ENCODE data around the gene GMDS.
"Not testable (repeated sequence)": the region's sequence is repeated elsewhere in the genome, so short reads cannot be mapped to it uniquely, and the experiment has no call there.

The GMDS gene

GRCh38 chr6:1762203-1762602 lies 483.2 kb downstream of the GMDS start:
- H3K9me3 Mint-ChIP-seq: no peaks in the 10 kb centered on the region
- peaks cover 3% of the 10 kb centered on the region for H3K27me3 Mint-ChIP-seq (ENCODE audit: low read depth)
- H3K27ac Mint-ChIP-seq: no peak overlapping the region
- no peaks in the 10 kb centered on the region for H3K36me3 Mint-ChIP-seq (ENCODE audit: low read depth)
- H3K4me1 Mint-ChIP-seq (ENCODE audit: low read depth): no peaks in the 10 kb centered on the region
- H3K4me3 Mint-ChIP-seq: no peak overlapping the region

GRCh38 chr6:1761477-1761877 lies 483.9 kb downstream of the GMDS start:
- no peak overlapping the region for H3K27ac Mint-ChIP-seq
- H3K27me3 Mint-ChIP-seq (ENCODE audit: low read depth): peaks cover 3% of the 10 kb centered on the region
- no peak overlapping the region for H3K4me3 Mint-ChIP-seq
- no peaks in the 10 kb centered on the region for H3K9me3 Mint-ChIP-seq
- H3K4me1 Mint-ChIP-seq (ENCODE audit: low read depth): no peaks in the 10 kb centered on the region
- no peaks in the 10 kb centered on the region for H3K36me3 Mint-ChIP-seq (ENCODE audit: low read depth)

GRCh38 chr6:1760876-1761275 lies 484.5 kb downstream of the GMDS start:
- no peak overlapping the region for H3K4me3 Mint-ChIP-seq

DNA sequence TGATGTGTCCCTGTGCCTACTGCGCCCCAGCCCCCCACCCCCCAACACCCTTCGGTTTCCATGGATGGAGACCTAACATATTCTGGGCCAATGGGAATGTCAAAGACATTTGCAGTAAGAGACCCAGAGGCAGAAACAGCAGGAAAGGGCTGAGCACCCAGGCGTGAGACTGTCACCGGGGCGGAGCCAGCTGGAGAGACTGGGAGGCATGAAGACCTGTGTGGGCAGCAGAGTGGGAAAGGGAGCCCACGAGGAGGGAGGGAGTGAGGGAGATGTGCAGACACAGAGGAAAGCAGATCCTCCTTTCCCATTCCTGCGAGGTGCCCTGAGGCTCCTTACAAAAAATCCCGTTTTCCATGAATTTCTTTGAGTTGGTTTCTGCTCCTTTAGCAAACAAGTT lies 485.5 kb downstream of the GMDS start:
- no peaks in the 10 kb centered on the region for H3K36me3 Mint-ChIP-seq (ENCODE audit: low read depth)
- no peaks in the 10 kb centered on the region for H3K4me1 Mint-ChIP-seq (ENCODE audit: low read depth)
- no peak overlapping the region for H3K27ac Mint-ChIP-seq
- H3K9me3 Mint-ChIP-seq: no peaks in the 10 kb centered on the region
- peaks cover 3% of the 10 kb centered on the region for H3K27me3 Mint-ChIP-seq (ENCODE audit: low read depth)
- no peak overlapping the region for H3K4me3 Mint-ChIP-seq

More at GRCh38 chr6:1760876-1761275, 484.5 kb downstream of the GMDS start:
- Mint-ChIP-seq H3K27ac (no peak overlapping the region), H3K36me3 (ENCODE audit: low read depth) (no peaks in the 10 kb centered on the region), H3K9me3 (no peaks in the 10 kb centered on the region), H3K27me3 (ENCODE audit: low read depth) (peaks cover 3% of the 10 kb centered on the region), H3K4me1 (ENCODE audit: low read depth) (no peaks in the 10 kb centered on the region)

GRCh38 chr6:1758076-1758679 lies 487.2 kb downstream of the GMDS start:
- H3K4me1 Mint-ChIP-seq (ENCODE audit: low read depth): no peaks in the 10 kb centered on the region
- H3K27me3 Mint-ChIP-seq (ENCODE audit: low read depth): peaks cover 11% of the 10 kb centered on the region
- no peaks in the 10 kb centered on the region for H3K36me3 Mint-ChIP-seq (ENCODE audit: low read depth)
- H3K9me3 Mint-ChIP-seq: peaks cover 7% of the 10 kb centered on the region
- no peak overlapping the region for H3K4me3 Mint-ChIP-seq
- no peak overlapping the region for H3K27ac Mint-ChIP-seq

- no peak overlapping the region for H3K27ac Mint-ChIP-seq
- H3K4me1 Mint-ChIP-seq (ENCODE audit: low read depth): no peaks in the 10 kb centered on the region
- H3K27me3 Mint-ChIP-seq (ENCODE audit: low read depth): peaks cover 15% of the 10 kb centered on the region
- H3K36me3 Mint-ChIP-seq (ENCODE audit: low read depth): no peaks in the 10 kb centered on the region
- peaks cover 11% of the 10 kb centered on the region for H3K9me3 Mint-ChIP-seq
- no peak overlapping the region for H3K4me3 Mint-ChIP-seq
Observed at GRCh38 chr6:1757131-1757530, 488.3 kb downstream of the GMDS start.

- no peaks in the 10 kb centered on the region for H3K36me3 Mint-ChIP-seq (ENCODE audit: low read depth)
- no peak overlapping the region for H3K4me3 Mint-ChIP-seq
- H3K4me1 Mint-ChIP-seq (ENCODE audit: low read depth): no peaks in the 10 kb centered on the region
- H3K27ac Mint-ChIP-seq: no peak overlapping the region
- peaks cover 11% of the 10 kb centered on the region for H3K9me3 Mint-ChIP-seq
- H3K27me3 Mint-ChIP-seq (ENCODE audit: low read depth): peaks cover 11% of the 10 kb centered on the region
Observed at GRCh38 chr6:1756472-1757129, 488.8 kb downstream of the GMDS start.

DNA sequence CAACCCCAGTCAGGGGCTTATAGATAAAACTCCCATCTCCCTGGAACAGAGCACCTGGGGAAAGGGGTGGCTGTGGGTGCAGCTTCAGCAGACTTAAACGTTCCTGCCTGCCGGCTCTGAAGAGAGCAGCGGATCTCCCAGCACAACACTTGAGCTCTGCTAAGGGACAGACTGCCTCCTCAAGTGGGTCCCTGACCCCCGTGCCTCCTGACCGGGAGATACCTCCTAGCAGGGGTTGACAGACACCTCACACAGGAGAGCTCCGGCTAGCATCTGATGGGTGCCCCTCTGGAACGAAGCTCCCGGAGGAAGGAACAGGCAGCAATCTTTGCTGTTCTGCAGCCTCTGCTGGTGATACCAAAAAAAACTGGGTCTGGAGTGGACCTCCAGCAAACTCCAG lies 494.3 kb downstream of the GMDS start:
- not testable (repeated sequence) for H3K36me3 Mint-ChIP-seq (ENCODE audit: low read depth); H3K4me3 Mint-ChIP-seq; H3K4me1 Mint-ChIP-seq (ENCODE audit: low read depth); H3K27ac Mint-ChIP-seq
- Mint-ChIP-seq H3K27me3 (ENCODE audit: low read depth) (peaks cover 11% of the 10 kb centered on the region), H3K9me3 (peaks cover 11% of the 10 kb centered on the region)

DNA sequence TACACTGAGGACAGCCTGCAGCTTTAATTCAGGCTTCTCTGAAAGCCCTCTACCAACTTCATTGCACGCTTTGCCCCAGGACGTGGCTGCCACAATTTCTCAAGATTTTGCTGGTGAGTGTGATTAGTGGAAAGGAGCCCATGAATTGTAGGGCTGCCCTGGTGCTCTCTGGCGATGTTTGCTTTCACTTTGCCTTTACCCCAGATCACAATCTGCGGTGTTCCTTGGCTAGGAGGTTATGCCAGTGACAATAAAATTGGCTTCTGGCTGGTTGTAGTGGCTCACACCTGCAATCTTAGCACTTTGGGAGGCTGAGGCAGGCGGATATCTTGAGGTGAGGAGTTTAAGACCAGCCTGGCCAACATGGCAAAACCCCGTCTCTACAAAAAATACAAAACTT lies 496.4 kb downstream of the GMDS start:
- Mint-ChIP-seq H3K4me3 (no peak overlapping the region), H3K27me3 (ENCODE audit: low read depth) (peaks cover 11% of the 10 kb centered on the region), H3K4me1 (ENCODE audit: low read depth) (no peaks in the 10 kb centered on the region), H3K9me3 (peaks cover 11% of the 10 kb centered on the region), H3K36me3 (ENCODE audit: low read depth) (no peaks in the 10 kb centered on the region), H3K27ac (no peak overlapping the region)

- Mint-ChIP-seq H3K36me3 (ENCODE audit: low read depth) (no peaks in the 10 kb centered on the region), H3K27me3 (ENCODE audit: low read depth) (no peaks in the 10 kb centered on the region)
Observed at GRCh38 chr6:1747531-1747930, 497.9 kb downstream of the GMDS start.

GRCh38 chr6:1747003-1747402 lies 498.4 kb downstream of the GMDS start:
- H3K9me3 Mint-ChIP-seq: no peaks in the 10 kb centered on the region
- no peak overlapping the region for H3K4me3 Mint-ChIP-seq
- no peaks in the 10 kb centered on the region for H3K27me3 Mint-ChIP-seq (ENCODE audit: low read depth)
- H3K4me1 Mint-ChIP-seq (ENCODE audit: low read depth): no peaks in the 10 kb centered on the region
- no peak overlapping the region for H3K27ac Mint-ChIP-seq
- H3K36me3 Mint-ChIP-seq (ENCODE audit: low read depth): no peaks in the 10 kb centered on the region

More at GRCh38 chr6:1747531-1747930, 497.9 kb downstream of the GMDS start:
- no peak overlapping the region for H3K27ac Mint-ChIP-seq
- H3K9me3 Mint-ChIP-seq: no peaks in the 10 kb centered on the region
- H3K4me3 Mint-ChIP-seq: no peak overlapping the region
- no peaks in the 10 kb centered on the region for H3K4me1 Mint-ChIP-seq (ENCODE audit: low read depth)

DNA sequence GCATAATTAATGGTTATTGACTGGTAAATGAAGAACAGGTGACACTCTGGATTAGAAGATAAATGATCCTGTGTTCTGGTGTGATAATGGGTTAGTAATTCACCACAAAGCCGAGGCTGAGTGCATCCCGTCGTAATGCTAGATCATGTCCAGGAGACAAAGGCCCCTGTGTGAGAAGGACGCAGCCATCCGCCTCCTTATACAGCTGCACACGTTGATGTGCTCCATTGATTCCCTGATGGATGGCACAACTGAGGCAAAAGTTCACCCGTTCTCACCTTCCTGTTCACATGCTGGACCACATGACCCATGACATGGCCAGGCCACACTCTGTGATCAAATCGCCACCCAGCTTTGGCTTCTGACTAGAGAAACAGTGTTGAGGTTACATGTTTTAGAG lies 499.6 kb downstream of the GMDS start:
- Mint-ChIP-seq H3K4me3 (no peak overlapping the region), H3K27ac (no peak overlapping the region), H3K9me3 (no peaks in the 10 kb centered on the region)

DNA sequence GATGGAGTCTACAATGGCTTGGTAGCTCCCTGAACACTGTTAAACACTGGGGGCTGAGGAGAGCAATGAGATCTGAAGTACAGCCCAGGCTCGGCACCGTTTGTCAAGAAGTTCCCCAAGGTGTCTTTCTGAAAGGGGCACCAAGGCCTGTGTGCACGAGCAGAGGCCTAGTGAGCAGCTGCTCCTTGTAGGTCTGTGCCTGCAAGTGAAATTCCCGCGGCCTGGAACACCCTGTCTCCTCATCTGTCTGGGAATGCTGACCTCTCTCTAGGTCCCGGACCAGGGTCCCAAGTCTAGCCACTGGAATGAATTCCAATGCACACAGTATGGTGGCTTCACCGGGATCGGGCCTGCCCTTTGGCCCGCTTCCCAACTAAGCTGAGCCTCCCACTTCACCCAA lies 500.9 kb downstream of the GMDS start:
- Mint-ChIP-seq H3K36me3 (ENCODE audit: low read depth) (no peaks in the 10 kb centered on the region), H3K27ac (no peak overlapping the region), H3K4me3 (no peak overlapping the region), H3K9me3 (no peaks in the 10 kb centered on the region), H3K4me1 (ENCODE audit: low read depth) (no peaks in the 10 kb centered on the region), H3K27me3 (ENCODE audit: low read depth) (no peaks in the 10 kb centered on the region)

More for the DNA sequence above, 499.6 kb downstream of the GMDS start:
- Mint-ChIP-seq H3K4me1 (ENCODE audit: low read depth) (no peaks in the 10 kb centered on the region), H3K27me3 (ENCODE audit: low read depth) (no peaks in the 10 kb centered on the region), H3K36me3 (ENCODE audit: low read depth) (no peaks in the 10 kb centered on the region)

GRCh38 chr6:1739680-1740079 lies 505.7 kb downstream of the GMDS start:
- Mint-ChIP-seq H3K27me3 (ENCODE audit: low read depth) (no peaks in the 10 kb centered on the region), H3K4me1 (ENCODE audit: low read depth) (no peaks in the 10 kb centered on the region), H3K36me3 (ENCODE audit: low read depth) (no peaks in the 10 kb centered on the region), H3K4me3 (no peak overlapping the region), H3K9me3 (no peaks in the 10 kb centered on the region), H3K27ac (no peak overlapping the region)

- H3K4me1 Mint-ChIP-seq (ENCODE audit: low read depth): no peaks in the 10 kb centered on the region
- no peak overlapping the region for H3K4me3 Mint-ChIP-seq
- no peaks in the 10 kb centered on the region for H3K9me3 Mint-ChIP-seq
- H3K27me3 Mint-ChIP-seq (ENCODE audit: low read depth): no peaks in the 10 kb centered on the region
- no peak overlapping the region for H3K27ac Mint-ChIP-seq
- H3K36me3 Mint-ChIP-seq (ENCODE audit: low read depth): no peaks in the 10 kb centered on the region
Observed at GRCh38 chr6:1739220-1739619, 506.2 kb downstream of the GMDS start.
